SK-N-SH (cell line): ENCODE measurements around the gene GRAMD1B. TPM values are rescaled to one million over a fixed set of nuclear protein-coding genes. Genes with fewer than 3 reads are reported as not detected.

Experiments used
- CTCF ChIA-PET: fragments of 300-600, 350-600 bp; formaldehyde crosslinking; extraction: SDS; loops from one replicate; lab custom pipeline; 2021; lab: Yijun Ruan, JAX
- POLR2A ChIA-PET: fragments of 350-600 bp; sonication (Branson Sonifier 250); formaldehyde crosslinking; extraction: SDS; loops from one replicate; lab custom pipeline; 2020; ENCODE audit warnings: antibody characterized with exemption, inconsistent platforms; lab: Yijun Ruan, JAX
- DNase-seq: peaks from one replicate; pipeline ENCODE4 v3.0.0; 2012
- H2AFZ ChIP-seq: fragments of 200-600 bp; sonication (generic); 2 replicates; pipeline ENCODE4 v1.8.1; 2016; ENCODE audit warnings: antibody characterized with exemption, mild to moderate bottlenecking, low read depth
- H3F3A ChIP-seq: fragments of 200-600 bp; sonication (generic); replicated peaks from 2 replicates; pipeline ENCODE3; 2016; ENCODE audit warnings: antibody characterized with exemption, mild to moderate bottlenecking; ENCODE audit not compliant: insufficient read depth
- H3K27ac ChIP-seq, 2 experiments: fragments of 200-500 bp in 1 of 2; fragments of 200-600 bp in 1 of 2; sonication (Bioruptor generic) in 1 of 2; sonication (generic), shearing (Covaris generic) in 1 of 2; 2 replicates each; pipeline versions ENCODE4 v1.5.1 to v1.6.1; 2014 to 2016; ENCODE audit warnings: low read depth in 2 of 2, inconsistent platforms in 1 of 2, low read length in 1 of 2, mild to moderate bottlenecking in 1 of 2, mixed read lengths in 1 of 2
- H3K27me3 ChIP-seq: fragments of 200-600 bp; sonication (generic), shearing (Covaris generic); 2 replicates; pipeline ENCODE4 v1.6.1; 2016; ENCODE audit warnings: mixed run types; ENCODE audit not compliant: insufficient read depth
- H3K36me3 ChIP-seq, 2 experiments: fragments of 200-500 bp in 1 of 2; fragments of 200-600 bp in 1 of 2; sonication (Bioruptor generic) in 1 of 2; sonication (generic) in 1 of 2; replicated peaks in 1 of 2; 2 replicates each; pipeline versions ENCODE3 to v1.5.1; 2014 to 2016; ENCODE audit warnings: low read length in 1 of 2, mild to moderate bottlenecking in 1 of 2; ENCODE audit not compliant: insufficient read depth in 2 of 2, control insufficient read depth in 1 of 2
- H3K4me1 ChIP-seq, 2 experiments: fragments of 200-500 bp in 1 of 2; fragments of 200-600 bp in 1 of 2; sonication (Bioruptor generic) in 1 of 2; sonication (generic), shearing (Covaris generic) in 1 of 2; 2 replicates each; pipeline versions ENCODE4 v1.5.1 to v1.6.1; 2014 to 2016; ENCODE audit warnings: low read depth in 1 of 2, low read length in 1 of 2, mixed run types in 1 of 2; ENCODE audit not compliant: insufficient read depth in 2 of 2, control insufficient read depth in 1 of 2
- H3K4me2 ChIP-seq: fragments of 200-600 bp; sonication (generic), shearing (Covaris generic); 2 replicates; pipeline ENCODE4 v1.6.1; 2017; ENCODE audit warnings: mixed run types
- H3K4me3 ChIP-seq, 2 experiments: fragments of 200-500 bp in 1 of 2; fragments of 200-600 bp in 1 of 2; sonication (Bioruptor generic) in 1 of 2; sonication (generic), shearing (Covaris generic) in 1 of 2; 2 replicates each; pipeline versions ENCODE4 v1.5.1 to v1.8.1; 2014 to 2016; ENCODE audit warnings: low read depth in 2 of 2, inconsistent platforms in 1 of 2, low read length in 1 of 2, mild to moderate bottlenecking in 1 of 2, mixed read lengths in 1 of 2, moderate library complexity in 1 of 2
- H3K79me2 ChIP-seq: fragments of 200-600 bp; sonication (generic); 2 replicates; pipeline ENCODE4 v1.8.1; 2017; ENCODE audit warnings: mild to moderate bottlenecking; ENCODE audit not compliant: insufficient read depth
- H3K9ac ChIP-seq: fragments of 200-600 bp; sonication (generic); 2 replicates; pipeline ENCODE4 v1.6.1; 2017; ENCODE audit warnings: mixed run types
- H3K9me2 ChIP-seq: fragments of 200-600 bp; sonication (generic); 2 replicates; pipeline ENCODE4 v1.6.1; 2017; ENCODE audit warnings: mixed run types
- H3K9me3 ChIP-seq: fragments of 200-600 bp; sonication (generic); 2 replicates; pipeline ENCODE4 v1.6.1; 2017; ENCODE audit warnings: mixed run types, mild to moderate bottlenecking, moderate library complexity
- H4K20me1 ChIP-seq: fragments of 200-600 bp; sonication (generic); 2 replicates; pipeline ENCODE4 v1.6.1; 2017; ENCODE audit warnings: mild to moderate bottlenecking, mixed run types; ENCODE audit not compliant: insufficient read depth
- CHD2 ChIP-seq: fragments of 150-350 bp; IDR thresholded peaks from 2 replicates; pipeline ENCODE4 v1.6.1; 2018; ENCODE audit warnings: low read length; ENCODE audit not compliant: partially characterized antibody
- CTCF ChIP-seq: fragments of 200-600 bp; sonication (generic); IDR thresholded peaks from 2 replicates; pipeline ENCODE4 v1.6.1; 2017; ENCODE audit warnings: antibody characterized with exemption, mild to moderate bottlenecking, moderate library complexity
- ELF1 ChIP-seq: IDR thresholded peaks from 2 replicates; pipeline ENCODE4 v1.4.0; 2012
- EP300 ChIP-seq, 2 experiments: IDR thresholded peaks; 2 replicates each; pipeline versions ENCODE4 v1.4.0 to v1.6.1; 2012; ENCODE audit warnings: borderline replicate concordance in 1 of 2, low read depth in 1 of 2, low read length in 1 of 2
- EZH2phosphoT487 ChIP-seq: fragments of 200-600 bp; sonication (generic); IDR thresholded peaks from 2 replicates; pipeline ENCODE4 v1.6.1; 2017; ENCODE audit warnings: low read depth, mixed run types, mild to moderate bottlenecking, antibody characterized with exemption, moderate library complexity, borderline replicate concordance
- FOXM1 ChIP-seq: IDR thresholded peaks from 2 replicates; pipeline ENCODE4 v1.4.0; 2012; ENCODE audit warnings: low read depth, mild to moderate bottlenecking
- GABPA ChIP-seq: IDR thresholded peaks from 2 replicates; pipeline ENCODE4 v1.4.0; 2012; ENCODE audit warnings: low read depth, mild to moderate bottlenecking
- IRF3 ChIP-seq: fragments of 150-350 bp; IDR thresholded peaks from 2 replicates; pipeline ENCODE4 v1.6.1; 2016; ENCODE audit warnings: mild to moderate bottlenecking, low read depth, low read length
- JUND ChIP-seq: IDR thresholded peaks from 2 replicates; pipeline ENCODE4 v1.4.0; 2012
- MXI1 ChIP-seq: IDR thresholded peaks from 2 replicates; pipeline ENCODE4 v1.6.1; 2012; ENCODE audit warnings: mild to moderate bottlenecking, low read depth, low read length, improper control_type of control experiment
- POLR2AphosphoS5 ChIP-seq: IDR thresholded peaks from 2 replicates; pipeline ENCODE4 v1.6.1; 2012; ENCODE audit warnings: low read depth, low read length
- RFX5 ChIP-seq: IDR thresholded peaks from 2 replicates; pipeline ENCODE4 v1.6.1; 2012; ENCODE audit warnings: mild to moderate bottlenecking, improper control_type of control experiment, low read length
- RXRA ChIP-seq: IDR thresholded peaks from 2 replicates; pipeline ENCODE4 v1.4.0; 2012; ENCODE audit warnings: low read depth, mild to moderate bottlenecking, borderline replicate concordance
- SIN3A ChIP-seq: IDR thresholded peaks from 2 replicates; pipeline ENCODE4 v1.6.1; 2012; ENCODE audit warnings: low read depth, mild to moderate bottlenecking, low read length, moderate library complexity, borderline replicate concordance
- TCF12 ChIP-seq: IDR thresholded peaks from 2 replicates; pipeline ENCODE4 v1.4.0; 2012
- USF1 ChIP-seq: IDR thresholded peaks from 2 replicates; pipeline ENCODE4 v1.4.0; 2012; ENCODE audit warnings: low read depth, borderline replicate concordance
- YY1 ChIP-seq: IDR thresholded peaks from 2 replicates; pipeline ENCODE4 v1.4.0; 2012; ENCODE audit warnings: low read depth, mild to moderate bottlenecking
- ZBTB33 ChIP-seq: IDR thresholded peaks from 2 replicates; pipeline ENCODE4 v1.4.0; 2012; ENCODE audit warnings: low read depth, borderline replicate concordance
- WGBS: methylation state at CpG from one replicate; pipeline ENCODE4 v1.1.6; 2017; ENCODE audit warnings: low lambda C conversion rate; 5-methylcytosine and 5-hydroxymethylcytosine counted together
- polyA plus RNA-seq, 3 experiments: library from polyadenylated mRNA; depleted of rRNA; stranded (reverse); fragments of >200 nt; gene quantifications; 2 replicates each; pipeline ENCODE4 v1.2.3, GENCODE V29; 2012

Gene GRAMD1B
- polyA plus RNA-seq, 1 of the 3 experiments (the other 2 are of a cell fraction) = 14.5 TPM

GRCh38 chr11:123469089-123469488, 39.0 kb downstream of the GRAMD1B start:
- POLR2A ChIA-PET = no interaction called here
- peaks cover 21% of the 10 kb centered on the region; the same call in 1 of the 2 replicates for H3K79me2 ChIP-seq

GRCh38 chr11:123469586-123469985, 39.5 kb downstream of the GRAMD1B start:
- TF ChIP-seq CHD2 (no peak), JUND (no peak), CTCF (no peak), IRF3 (no peak), EP300 (IDR thresholded peaks at IDR 0.05; ENCODE audit: borderline replicate concordance in 1 of 2, low read depth in 1 of 2, low read length in 1 of 2) (no peak), YY1 (no peak), SIN3A (no peak), RFX5 (no peak), ELF1 (no peak), GABPA (no peak), RXRA (no peak), POLR2AphosphoS5 (no peak), FOXM1 (no peak), ZBTB33 (no peak), TCF12 (no peak), EZH2phosphoT487 (no peak)
- Histone ChIP-seq H3K79me2 (peaks cover 21% of the 10 kb centered on the region; the same call in 1 of the 2 replicates), H2AFZ (no peak overlapping the region), H4K20me1 (no peaks in the 10 kb centered on the region), H3F3A (peaks cover 7% of the 10 kb centered on the region), H3K36me3 (no peaks in the 10 kb centered on the region), H3K9me2 (no peaks in the 10 kb centered on the region), H3K4me1 (peaks cover 0 to 21% of the 10 kb centered on the region in 2 experiments; a peak in 2 of 4 replicates), H3K4me3 (no peak overlapping the region), H3K27me3 (no peaks in the 10 kb centered on the region), H3K9me3 (no peaks in the 10 kb centered on the region), H3K9ac (no peak overlapping the region), H3K27ac (no peak overlapping the region), H3K4me2 (no peak overlapping the region)
- DNase-seq = no peak
- ChIA-PET CTCF (interaction anchor here (0.7 to 2.4 kb wide), 5 partner anchors 35 to 208 kb away, joined by 3 to 9 read pairs (median 3); no protein-coding TSS in a partner anchor), POLR2A (no interaction called here)
- WGBS = 91% methylated on average over 1 of the region's 1 CpG

More at GRCh38 chr11:123469089-123469488, 39.0 kb downstream of the GRAMD1B start:
- Histone ChIP-seq H3K4me3 (no peak overlapping the region), H3K9me2 (no peaks in the 10 kb centered on the region), H2AFZ (no peak overlapping the region), H3K4me1 (peaks cover 0 to 16% of the 10 kb centered on the region in 2 experiments; a peak in 2 of 4 replicates), H3K9ac (no peak overlapping the region), H3K36me3 (no peaks in the 10 kb centered on the region), H3K4me2 (no peak overlapping the region), H3K9me3 (no peaks in the 10 kb centered on the region), H3K27me3 (no peaks in the 10 kb centered on the region), H3F3A (peaks cover 5% of the 10 kb centered on the region), H3K27ac (no peak overlapping the region), H4K20me1 (no peaks in the 10 kb centered on the region)
- DNase-seq = no peak
- WGBS = 95% methylated on average over 7 of the region's 7 CpGs
- CTCF ChIA-PET = interaction anchor here (0.7 to 2.7 kb wide), 5 partner anchors 9 to 208 kb away, joined by 3 to 14 read pairs (median 7); no protein-coding TSS in a partner anchor
- TF ChIP-seq USF1 = no peak
- no peak for TF ChIP-seq EZH2phosphoT487
- no peak for TF ChIP-seq YY1
- TF ChIP-seq SIN3A = no peak
- TF ChIP-seq MXI1 = no peak
- TF ChIP-seq, all 33 proteins: peak for 0
